Stomach (tissue), 9 donors: Measurements from ENCODE around the gene ZSCAN25. TPM values are rescaled to one million over a fixed set of nuclear protein-coding genes. Genes with fewer than 3 reads are reported as not detected.

Experiments
- DNase-seq, 2 donors: peaks; one replicate each; pipeline versions ENCODE4 v3.0.0 to v3.0.0-alpha.2; 2013 to 2019
- H3K27ac ChIP-seq, 5 donors: fragments of 200-600 bp in 4 of 5; sonication (generic) in 4 of 5; one replicate each; pipeline ENCODE4 v1.5.1; 2013 to 2019; ENCODE audit warnings: mild to moderate bottlenecking in 1 of 5, moderate library complexity in 1 of 5
- H3K27me3 ChIP-seq, 3 donors: fragments of 200-600 bp; sonication (generic); one replicate each; pipeline ENCODE4 v1.5.1; 2017 to 2019; ENCODE audit warnings: mixed run types in 1 of 3
- H3K36me3 ChIP-seq, 4 donors: fragments of 200-600 bp; sonication (generic); 1 replicate in 3 of 4; 2 replicates in 1 of 4; pipeline ENCODE4 v1.5.1; 2016 to 2019
- H3K4me1 ChIP-seq, 4 donors: fragments of 200-600 bp; sonication (generic); one replicate each; pipeline ENCODE4 v1.5.1; 2016 to 2019
- H3K4me3 ChIP-seq, 4 donors: fragments of 200-600 bp; sonication (generic) in 3 of 4; one replicate each; pipeline ENCODE4 v1.5.1; 2016 to 2019; ENCODE audit warnings: mild to moderate bottlenecking in 1 of 4
- H3K9me3 ChIP-seq, 4 donors: fragments of 200-600 bp; sonication (generic); one replicate each; pipeline ENCODE4 v1.5.1; 2016 to 2019
- CTCF ChIP-seq, 7 experiments: fragments of 450-650 bp in 4 of 7; fragments of 200-600 bp in 3 of 7; sonication (generic) in 3 of 7; IDR thresholded peaks; one replicate each; pipeline ENCODE4 v1.5.1; 2016 to 2019; ENCODE audit warnings: antibody characterized with exemption in 7 of 7, control low read depth in 2 of 7, mild to moderate bottlenecking in 1 of 7
- EP300 ChIP-seq: sonication (generic); formaldehyde crosslinking; IDR thresholded peaks from one replicate; pipeline ENCODE4 v1.6.1; 2017; ENCODE audit warnings: antibody characterized with exemption
- POLR2A ChIP-seq, 4 donors: fragments of 450-650 bp; IDR thresholded peaks; one replicate each; pipeline ENCODE4 v1.6.1; 2016; ENCODE audit warnings: antibody characterized with exemption in 4 of 4, control low read depth in 2 of 4, mild to moderate bottlenecking in 1 of 4, moderate library complexity in 1 of 4
- POLR2AphosphoS5 ChIP-seq, 3 donors: sonication (generic); formaldehyde crosslinking; IDR thresholded peaks; one replicate each; pipeline ENCODE4 v1.6.1; 2016; ENCODE audit warnings: antibody characterized with exemption in 3 of 3
- WGBS, 5 donors: extraction: QIAGEN DNeasy Blood & Tissue Kit in 3 of 5; methylation state at CpG; one replicate each; pipeline versions ENCODE4 v1.1.5 to v1.1.7; 2013 to 2018; 5-methylcytosine and 5-hydroxymethylcytosine counted together
- intact Hi-C: fragments of 100-400 bp; cut with DNase I; formaldehyde crosslinking; loops from one replicate; pipeline ENCODE4 v1.15.1; 2023; ENCODE audit warnings: low total_unique reads
- polyA plus RNA-seq, 3 donors: library from polyadenylated mRNA; stranded (reverse); fragments of 200-250 nt; gene quantifications; one replicate each; pipeline ENCODE4 v1.2.3, GENCODE V29; 2013
- total RNA-seq, 5 donors: library from RNA; depleted of rRNA; stranded (reverse); fragments of >200 nt; gene quantifications; one replicate each; pipeline versions ENCODE4 v1.1.0 to v1.2.3, GENCODE V29; 2014 to 2016
- donor health status: healthy with polysubstance abuse.
- donor health status: Bipolar disorder and iron deficiency.
- donor health status: healthy.

Gene ZSCAN25
- total and polyA plus RNA-seq, 8 donors = 3.5 to 16.2 (median 11.0) TPM

GRCh38 chr7:99674995-99675742, 58.4 kb downstream of the ZSCAN25 start:
- Histone ChIP-seq H3K36me3 (peaks cover 0 to 61% (median 47%) of the 10 kb centered on the region in 4 donors), H3K27me3 (no peaks in the 10 kb centered on the region), H3K9me3 (no peaks in the 10 kb centered on the region), H3K4me3 (no peak overlapping the region), H3K27ac (no peak overlapping the region), H3K4me1 (peaks cover 0 to 20% (median 0%) of the 10 kb centered on the region in 4 donors)
- 73 to 86% (median 79%) methylated on average over 2 of the region's 2 CpGs for WGBS, 5 donors
- TF ChIP-seq POLR2A (IDR thresholded peaks at IDR 0.05) = no peak
- TF ChIP-seq POLR2AphosphoS5 (IDR thresholded peaks at IDR 0.05) = no peak
- no peak for TF ChIP-seq CTCF (IDR thresholded peaks at IDR 0.05)
- TF ChIP-seq EP300 = no peak
- DNase-seq = no peak
- intact Hi-C loops = no loop called here

DNA sequence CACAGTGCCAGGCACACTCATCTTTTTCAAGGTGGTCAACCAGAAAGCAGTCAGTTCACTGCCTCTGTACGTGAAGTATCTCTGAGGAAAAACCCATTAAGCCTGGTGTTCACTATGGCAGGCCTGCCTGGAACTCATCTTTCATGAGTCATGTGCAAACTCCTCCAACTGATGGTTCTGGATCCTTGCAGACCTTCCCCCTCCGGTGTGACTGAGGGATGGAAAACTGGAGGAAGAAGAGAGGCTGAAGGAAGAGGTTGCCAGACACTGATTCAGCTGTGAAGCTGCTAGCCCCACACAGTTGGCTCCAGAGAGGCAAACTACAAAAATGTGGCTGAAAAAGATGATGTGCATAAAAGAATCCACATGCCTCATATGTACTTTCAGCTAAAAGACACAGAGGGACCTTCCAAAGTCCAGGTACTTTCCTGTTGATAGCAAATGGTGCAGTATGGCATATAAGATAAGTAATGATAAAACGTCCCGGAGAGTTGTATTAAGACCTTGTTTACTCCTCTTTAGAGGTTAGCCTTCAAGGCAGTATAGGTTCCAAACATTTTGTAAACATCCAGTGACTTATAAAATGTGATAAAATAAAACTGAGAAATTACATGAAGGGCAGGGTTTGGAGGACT, 60.4 kb downstream of the ZSCAN25 start:
- Histone ChIP-seq H3K36me3 (peaks cover 0 to 43% (median 28%) of the 10 kb centered on the region in 4 donors), H3K27ac (peak overlapping the region in 2 of 5 donors; percentile 75 to 78), H3K4me3 (peak overlapping the region in 3 of 4 donors; percentile 33 to 45 (median 39)), H3K27me3 (no peaks in the 10 kb centered on the region), H3K9me3 (peaks cover 0 to 4% (median 3%) of the 10 kb centered on the region in 4 donors), H3K4me1 (peaks cover 0 to 20% (median 0%) of the 10 kb centered on the region in 4 donors)
- TF ChIP-seq EP300 (no peak), POLR2AphosphoS5 (IDR thresholded peaks at IDR 0.05) (no peak), CTCF (IDR thresholded peaks at IDR 0.05) (no peak), POLR2A (IDR thresholded peaks at IDR 0.05) (no peak)
- intact Hi-C loops = no loop called here
- no peak for DNase-seq
- 61 to 70% (median 62%) methylated on average over 4 of the region's 4 CpGs for WGBS, 5 donors

GRCh38 chr7:99677648-99678045, 60.9 kb downstream of the ZSCAN25 start:
- peak in 1 of 2 donors; percentile 34 for DNase-seq
- Histone ChIP-seq H3K36me3 (peaks cover 0 to 38% (median 23%) of the 10 kb centered on the region in 4 donors), H3K4me1 (peaks cover 0 to 20% (median 0%) of the 10 kb centered on the region in 4 donors), H3K27me3 (no peaks in the 10 kb centered on the region), H3K4me3 (peak overlapping the region; percentile 27 to 45 (median 36)), H3K9me3 (peaks cover 0 to 6% (median 5%) of the 10 kb centered on the region in 4 donors), H3K27ac (peak overlapping the region; percentile 19 to 78 (median 72))
- no peak for TF ChIP-seq POLR2AphosphoS5 (IDR thresholded peaks at IDR 0.05)
- no peak for TF ChIP-seq POLR2A (IDR thresholded peaks at IDR 0.05)
- no peak for TF ChIP-seq CTCF (IDR thresholded peaks at IDR 0.05)
- no peak for TF ChIP-seq EP300
- intact Hi-C loops = no loop called here
- WGBS, 5 donors = 67 to 75% (median 72%) methylated on average over 2 of the region's 2 CpGs

GRCh38 chr7:99679032-99679399, 62.3 kb downstream of the ZSCAN25 start:
- H3K4me3 ChIP-seq = peak overlapping the region; percentile 27 to 45 (median 36)
- H3K4me1 ChIP-seq = peaks cover 0 to 20% (median 0%) of the 10 kb centered on the region in 4 donors
- TF ChIP-seq EP300 = no peak
- TF ChIP-seq POLR2AphosphoS5 (IDR thresholded peaks at IDR 0.05) = peak in 1 of 3 donors; percentile 42
- intact Hi-C loops = no loop called here
- H3K27me3 ChIP-seq = no peaks in the 10 kb centered on the region
- H3K9me3 ChIP-seq = peaks cover 0 to 6% (median 5%) of the 10 kb centered on the region in 4 donors
- peaks cover 0 to 24% (median 10%) of the 10 kb centered on the region in 4 donors for H3K36me3 ChIP-seq
- peak; percentile 32 to 79 for DNase-seq
- peak overlapping the region; percentile 42 to 78 (median 72) for H3K27ac ChIP-seq
- 13 to 34% (median 25%) methylated on average over 4 of the region's 4 CpGs for WGBS, 5 donors
